Activated T-helper 2 cell treated with anti-CD3 and anti-CD28 coated beads, Interferon-gamma antibody, Interleukin-2, Interleukin-4, amounts not matched to agents 10 μg/mL and 5 μg/mL and 100 μg/mL, durations not matched to agents 14 hours and 24 hours and 36 hours (primary cell): Measurements from ENCODE around the gene PGF. TPM values are rescaled to one million over a fixed set of nuclear protein-coding genes. Genes with fewer than 3 reads are reported as not detected.

Experiments used
- DNase-seq: peaks from one replicate; pipeline ENCODE4 v3.0.0; 2021; ENCODE audit warnings: low spot score
- H3K27ac Mint-ChIP-seq: one replicate; pipeline ENCODE4 v1.8.0; 2021; ENCODE audit warnings: mixed read lengths
- H3K27me3 Mint-ChIP-seq: one replicate; pipeline ENCODE4 v1.8.0; 2021; ENCODE audit warnings: low read depth, mixed read lengths
- H3K36me3 Mint-ChIP-seq: one replicate; pipeline ENCODE4 v1.8.0; 2021; ENCODE audit warnings: low read depth, mixed read lengths
- H3K4me1 Mint-ChIP-seq: one replicate; pipeline ENCODE4 v1.8.0; 2021; ENCODE audit warnings: low read depth, mixed read lengths
- H3K4me3 Mint-ChIP-seq: one replicate; pipeline ENCODE4 v1.8.0; 2021; ENCODE audit warnings: low read depth, mild to moderate bottlenecking, moderate library complexity, mixed read lengths
- H3K9me3 Mint-ChIP-seq: one replicate; pipeline ENCODE4 v1.8.0; 2021; ENCODE audit warnings: mixed read lengths
- intact Hi-C: fragments of 100-400 bp; cut with micrococcal nuclease; formaldehyde crosslinking; loops from one replicate; pipeline ENCODE4 v1.15.1; 2023
- total RNA-seq: library from RNA; stranded (reverse); gene quantifications from 2 replicates; pipeline ENCODE4 v1.2.3, GENCODE V29; 2022

PGF gene
- total RNA-seq, 1 donor from 2014 or later, result 0.39 TPM

DNA sequence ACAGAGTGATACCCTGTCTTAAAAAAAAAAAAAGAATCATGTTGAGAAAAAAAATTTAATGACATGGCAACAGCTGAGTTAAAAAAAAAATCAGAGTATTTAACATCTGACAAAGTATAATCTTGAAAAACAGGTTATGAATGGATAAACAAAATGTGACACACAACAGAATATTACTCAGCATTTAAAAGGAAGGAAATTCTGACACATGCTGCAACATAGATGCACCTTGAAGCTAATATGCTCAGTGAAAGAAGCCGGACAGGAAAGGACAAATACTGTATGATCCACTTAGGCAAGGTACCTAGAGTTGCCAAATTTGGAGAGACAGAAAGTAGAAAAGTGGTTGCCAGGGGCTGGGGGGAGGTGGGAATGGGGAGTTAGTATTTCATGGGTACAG, 27.9 kb upstream of the PGF start:
- Mint-ChIP-seq H3K4me3 (no peak overlapping the region), H3K36me3 (no peaks in the 10 kb centered on the region), H3K27ac (no peak overlapping the region), H3K9me3 (no peaks in the 10 kb centered on the region), H3K4me1 (no peaks in the 10 kb centered on the region), H3K27me3 (no peaks in the 10 kb centered on the region)
- DNase-seq, result no peak
- intact Hi-C loops, result no loop called here

DNA sequence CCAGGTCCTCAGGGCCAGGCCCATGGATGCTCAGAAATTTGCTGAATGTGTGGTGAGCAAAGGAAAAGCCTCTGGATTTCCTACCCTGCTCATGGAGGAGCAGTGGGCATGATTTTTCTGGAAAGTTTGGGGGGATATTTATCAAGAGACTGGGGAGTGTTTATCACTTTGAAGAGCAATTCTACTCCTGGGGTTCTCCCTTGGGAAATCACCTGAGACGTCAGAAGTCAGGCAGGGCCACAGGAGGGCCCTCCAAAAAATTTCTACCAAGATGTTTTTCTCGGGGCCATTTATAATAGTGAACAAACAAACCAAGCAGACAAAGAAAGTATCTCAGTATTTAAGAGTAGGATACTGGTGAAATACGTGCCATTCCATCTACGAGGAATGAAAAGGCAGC, 27.3 kb upstream of the PGF start:
- no peaks in the 10 kb centered on the region for H3K4me1 Mint-ChIP-seq
- intact Hi-C loops, result no loop called here
- H3K4me3 Mint-ChIP-seq, result no peak overlapping the region
- no peaks in the 10 kb centered on the region for H3K27me3 Mint-ChIP-seq
- no peak for DNase-seq
- H3K36me3 Mint-ChIP-seq, result no peaks in the 10 kb centered on the region
- no peaks in the 10 kb centered on the region for H3K9me3 Mint-ChIP-seq
- no peak overlapping the region for H3K27ac Mint-ChIP-seq

DNA sequence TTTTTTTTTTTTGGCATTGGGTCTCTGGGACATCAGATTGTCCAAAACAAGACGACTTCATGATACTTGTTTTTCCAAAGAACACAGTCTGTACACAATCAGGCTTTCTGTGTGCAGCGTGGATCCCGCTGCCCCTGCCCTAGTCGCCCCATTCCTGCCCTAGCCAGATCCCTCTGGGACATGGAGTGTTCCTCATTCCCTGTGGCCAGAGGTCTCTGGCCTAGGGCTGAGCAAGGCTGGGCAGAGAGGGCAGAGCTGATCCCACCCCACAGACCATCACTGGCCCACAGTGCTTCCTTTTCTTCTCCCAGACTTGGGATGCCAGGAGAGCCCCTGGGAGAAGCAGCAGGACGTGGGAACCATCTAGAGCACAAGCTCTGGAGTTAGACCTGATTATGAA, 26.4 kb upstream of the PGF start:
- intact Hi-C loops, result no loop called here
- H3K27me3 Mint-ChIP-seq, result no peaks in the 10 kb centered on the region
- H3K4me1 Mint-ChIP-seq, result no peaks in the 10 kb centered on the region
- no peaks in the 10 kb centered on the region for H3K36me3 Mint-ChIP-seq
- no peak for DNase-seq
- no peak overlapping the region for H3K27ac Mint-ChIP-seq
- no peaks in the 10 kb centered on the region for H3K9me3 Mint-ChIP-seq
- H3K4me3 Mint-ChIP-seq, result no peak overlapping the region

DNA sequence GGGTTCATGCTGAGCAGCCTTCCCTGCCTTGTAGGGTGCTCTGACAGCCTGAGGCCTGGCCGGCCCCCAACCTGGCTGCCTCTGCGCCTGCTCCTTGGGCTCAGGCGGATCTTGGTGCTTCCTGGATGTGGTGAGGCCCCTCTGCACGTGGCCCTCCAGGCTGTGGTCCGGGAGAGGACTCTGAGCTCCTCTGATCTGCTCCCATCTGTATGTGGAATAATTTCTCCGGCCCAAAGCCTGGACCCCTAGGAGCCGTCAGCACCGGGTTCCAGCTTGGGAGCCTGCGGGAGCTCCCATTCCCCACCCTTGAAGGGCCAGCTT, 26.0 kb upstream of the PGF start:
- no peaks in the 10 kb centered on the region for H3K27me3 Mint-ChIP-seq
- H3K9me3 Mint-ChIP-seq, result no peaks in the 10 kb centered on the region
- H3K36me3 Mint-ChIP-seq, result no peaks in the 10 kb centered on the region
- intact Hi-C loops, result no loop called here
- no peak overlapping the region for H3K27ac Mint-ChIP-seq
- H3K4me1 Mint-ChIP-seq, result no peaks in the 10 kb centered on the region
- DNase-seq, result no peak
- no peak overlapping the region for H3K4me3 Mint-ChIP-seq

DNA sequence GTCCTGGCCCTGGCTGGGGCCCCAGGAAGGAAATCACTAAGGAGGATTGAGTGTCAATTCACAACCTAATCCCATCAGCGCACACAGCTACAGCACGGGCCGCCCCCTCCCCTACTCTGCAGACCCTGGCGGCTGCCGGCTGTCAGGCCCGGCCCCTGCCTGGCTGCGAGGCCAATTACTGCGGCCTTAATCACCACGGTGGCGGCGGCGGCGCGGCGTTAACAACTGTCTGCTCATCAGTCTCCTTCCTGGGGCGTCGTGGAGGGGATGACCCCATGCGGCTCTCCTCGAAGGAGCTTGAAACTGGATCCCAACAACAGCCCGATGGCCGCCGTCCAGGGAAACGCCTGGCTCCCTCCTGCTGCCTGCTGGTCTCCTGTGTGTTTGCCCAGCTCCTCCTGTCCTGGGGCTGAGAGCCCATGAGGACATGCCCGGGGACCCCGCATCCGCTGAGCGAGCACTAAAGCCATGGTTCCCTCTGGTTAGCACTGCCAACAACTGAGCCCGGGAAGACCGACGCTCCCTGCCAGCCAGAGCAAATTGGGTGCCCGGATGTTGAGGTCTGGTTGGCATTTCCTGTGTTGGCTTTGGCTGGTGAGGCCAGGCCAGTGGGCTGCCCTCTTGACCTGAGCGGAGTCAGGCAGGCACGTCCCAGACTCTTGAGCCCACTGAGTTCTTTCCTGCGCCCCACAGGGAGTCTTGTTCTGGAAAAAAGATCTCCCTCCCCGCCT, 25.5 kb upstream of the PGF start:
- intact Hi-C loops, result no loop called here
- H3K4me3 Mint-ChIP-seq, result no peak overlapping the region
- H3K27me3 Mint-ChIP-seq, result no peaks in the 10 kb centered on the region
- H3K27ac Mint-ChIP-seq, result no peak overlapping the region
- H3K4me1 Mint-ChIP-seq, result no peaks in the 10 kb centered on the region
- no peak for DNase-seq
- H3K9me3 Mint-ChIP-seq, result no peaks in the 10 kb centered on the region
- H3K36me3 Mint-ChIP-seq, result no peaks in the 10 kb centered on the region

DNA sequence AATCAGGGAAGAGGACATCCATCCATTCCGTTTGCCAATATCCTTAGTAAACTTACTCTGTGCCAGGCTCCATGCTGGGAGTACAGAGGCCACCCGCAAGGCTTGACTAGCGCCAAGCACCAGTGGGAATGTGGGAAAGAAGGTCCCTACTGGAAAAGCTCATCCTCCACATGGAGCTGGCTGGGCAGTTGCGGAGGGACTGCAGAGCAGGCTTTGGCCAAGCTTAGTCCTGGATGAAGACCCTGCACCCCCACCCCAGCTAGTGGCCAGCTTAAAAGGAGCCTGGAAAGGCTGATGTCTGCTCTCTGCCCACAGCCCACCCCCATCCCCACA, 25.0 kb upstream of the PGF start:
- Mint-ChIP-seq H3K4me1 (no peaks in the 10 kb centered on the region), H3K27ac (no peak overlapping the region), H3K9me3 (no peaks in the 10 kb centered on the region), H3K27me3 (no peaks in the 10 kb centered on the region), H3K4me3 (no peak overlapping the region), H3K36me3 (no peaks in the 10 kb centered on the region)
- intact Hi-C loops, result no loop called here
- DNase-seq, result no peak

DNA sequence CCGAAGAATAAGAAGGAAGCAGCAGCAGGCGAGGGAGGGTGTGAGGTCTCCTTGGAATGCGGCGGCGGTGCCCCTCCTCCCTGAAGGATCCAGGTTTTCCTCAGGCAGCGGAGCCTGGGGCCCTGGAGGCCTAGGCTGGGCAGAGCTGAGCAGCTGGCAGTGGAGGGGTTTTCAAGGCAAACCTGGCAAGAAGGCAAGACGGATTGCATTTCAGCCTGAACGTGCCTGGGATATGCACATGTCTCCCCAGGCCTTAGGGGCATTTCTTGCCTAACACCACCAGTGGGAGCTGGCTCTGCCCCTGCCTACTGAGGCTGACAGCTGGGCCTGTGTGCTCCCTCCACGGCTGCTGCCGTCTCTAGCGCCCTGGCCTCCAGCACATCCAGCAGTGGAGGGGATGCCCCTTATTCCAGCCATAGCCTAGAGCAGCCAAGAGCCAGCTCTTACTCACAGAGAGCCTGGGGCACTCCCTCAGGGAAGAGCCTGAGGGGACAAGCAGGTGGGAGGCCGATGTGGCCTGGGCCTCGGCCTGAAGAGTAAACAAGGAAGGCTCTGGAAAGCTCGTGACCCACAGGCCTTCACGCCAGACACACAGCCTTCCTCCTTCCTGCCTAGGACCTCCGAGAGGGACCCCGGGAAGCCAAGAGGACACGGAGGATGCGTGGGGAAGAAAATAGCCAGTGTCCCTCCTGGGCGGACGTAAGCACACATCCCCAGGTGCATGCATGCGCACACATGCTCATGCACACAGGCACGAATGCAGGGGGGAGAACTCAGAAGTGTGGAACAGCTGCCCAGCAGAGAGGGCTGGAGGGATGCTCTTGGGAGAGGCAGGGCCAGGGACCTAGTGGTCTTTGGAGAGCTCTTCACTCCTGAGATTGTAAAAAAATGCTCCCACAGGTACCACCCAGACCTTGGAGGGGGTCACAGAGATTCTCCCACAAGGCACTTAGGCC, 24.3 kb upstream of the PGF start:
- no peak overlapping the region for H3K27ac Mint-ChIP-seq
- intact Hi-C loops, result no loop called here
- no peaks in the 10 kb centered on the region for H3K27me3 Mint-ChIP-seq

DNA sequence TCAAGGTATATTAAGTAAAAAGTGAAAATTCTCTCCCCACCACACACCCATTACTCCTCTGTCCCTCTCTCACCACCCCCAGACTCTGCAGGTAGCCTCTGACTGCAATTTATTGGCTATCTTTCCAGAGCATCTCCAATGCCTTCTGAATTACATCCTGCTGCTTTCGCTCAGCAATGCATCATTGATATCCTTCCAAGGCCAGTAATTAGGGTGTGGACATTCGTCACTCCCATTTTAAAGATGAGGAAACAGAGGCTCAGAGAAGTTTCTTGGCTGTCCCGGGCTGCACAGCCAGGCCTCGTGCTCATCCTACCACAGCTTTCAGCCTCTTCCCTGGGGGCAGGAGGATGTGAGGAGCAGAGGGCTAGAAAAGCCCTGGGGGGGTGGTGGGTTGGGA, 23.6 kb upstream of the PGF start:
- no peaks in the 10 kb centered on the region for H3K27me3 Mint-ChIP-seq
- no peaks in the 10 kb centered on the region for H3K9me3 Mint-ChIP-seq
- H3K4me1 Mint-ChIP-seq, result no peaks in the 10 kb centered on the region
- intact Hi-C loops, result no loop called here
- no peak overlapping the region for H3K4me3 Mint-ChIP-seq
- no peak overlapping the region for H3K27ac Mint-ChIP-seq
- no peaks in the 10 kb centered on the region for H3K36me3 Mint-ChIP-seq
- no peak for DNase-seq

More for the DNA sequence above, 24.3 kb upstream of the PGF start:
- no peak overlapping the region for H3K4me3 Mint-ChIP-seq
- no peaks in the 10 kb centered on the region for H3K4me1 Mint-ChIP-seq
- no peak for DNase-seq
- no peaks in the 10 kb centered on the region for H3K9me3 Mint-ChIP-seq
- no peaks in the 10 kb centered on the region for H3K36me3 Mint-ChIP-seq

DNA sequence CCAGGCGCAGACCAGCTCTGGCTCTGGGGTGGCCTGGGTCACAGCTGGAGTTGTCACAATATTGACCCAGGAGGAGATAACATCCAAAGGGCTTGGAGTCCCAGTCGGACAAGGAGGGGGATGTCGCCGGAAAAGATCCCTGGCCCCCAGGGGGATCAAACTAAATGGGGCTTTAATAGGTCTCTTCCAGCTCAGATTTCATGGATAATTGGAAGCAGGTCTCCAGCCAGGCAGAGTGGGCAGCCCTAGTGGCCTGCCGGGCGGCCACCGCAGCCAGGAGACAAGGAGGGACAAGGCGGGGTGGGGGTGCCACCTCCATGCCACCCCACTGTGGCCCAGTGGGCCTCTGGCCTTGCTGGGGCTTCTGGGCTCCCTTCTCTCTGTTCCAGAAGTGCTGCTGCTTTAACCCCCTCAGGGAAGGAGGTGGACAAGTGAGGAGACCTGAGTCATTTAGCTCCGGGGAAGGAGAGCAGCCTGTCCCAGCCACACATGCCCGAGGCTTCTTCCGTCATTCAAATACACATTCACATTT, 23.1 kb upstream of the PGF start:
- Mint-ChIP-seq H3K4me3 (no peak overlapping the region), H3K27ac (no peak overlapping the region), H3K9me3 (no peaks in the 10 kb centered on the region), H3K36me3 (no peaks in the 10 kb centered on the region), H3K4me1 (no peaks in the 10 kb centered on the region), H3K27me3 (no peaks in the 10 kb centered on the region)
- intact Hi-C loops, result no loop called here
- DNase-seq, result no peak

DNA sequence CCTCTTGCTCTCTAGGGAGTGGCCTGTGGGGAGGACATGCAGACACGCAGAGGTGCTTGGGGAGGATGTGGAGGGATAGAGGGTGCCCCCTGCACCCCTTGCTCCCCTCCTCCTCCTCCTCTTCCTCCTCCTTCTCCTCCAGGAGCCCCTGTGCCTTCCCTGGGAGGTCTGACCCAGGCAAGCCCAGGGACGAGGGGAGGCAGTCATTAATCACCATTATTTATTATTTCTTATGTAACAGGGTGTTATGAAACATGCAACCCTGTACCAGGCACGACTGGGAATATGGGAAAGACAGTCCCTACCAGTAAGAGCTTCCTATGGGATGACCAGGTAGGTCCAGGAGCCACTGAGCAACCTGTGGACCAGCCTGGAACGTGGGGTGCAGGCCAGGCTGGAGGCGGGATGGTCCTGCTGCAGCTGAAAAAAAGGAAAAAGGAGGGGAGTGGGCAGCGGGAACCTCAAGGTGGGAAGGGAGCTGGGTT, 22.5 kb upstream of the PGF start:
- Mint-ChIP-seq H3K27me3 (no peaks in the 10 kb centered on the region), H3K4me1 (no peaks in the 10 kb centered on the region), H3K9me3 (no peaks in the 10 kb centered on the region), H3K27ac (no peak overlapping the region), H3K36me3 (no peaks in the 10 kb centered on the region), H3K4me3 (no peak overlapping the region)
- intact Hi-C loops, result no loop called here
- no peak for DNase-seq

DNA sequence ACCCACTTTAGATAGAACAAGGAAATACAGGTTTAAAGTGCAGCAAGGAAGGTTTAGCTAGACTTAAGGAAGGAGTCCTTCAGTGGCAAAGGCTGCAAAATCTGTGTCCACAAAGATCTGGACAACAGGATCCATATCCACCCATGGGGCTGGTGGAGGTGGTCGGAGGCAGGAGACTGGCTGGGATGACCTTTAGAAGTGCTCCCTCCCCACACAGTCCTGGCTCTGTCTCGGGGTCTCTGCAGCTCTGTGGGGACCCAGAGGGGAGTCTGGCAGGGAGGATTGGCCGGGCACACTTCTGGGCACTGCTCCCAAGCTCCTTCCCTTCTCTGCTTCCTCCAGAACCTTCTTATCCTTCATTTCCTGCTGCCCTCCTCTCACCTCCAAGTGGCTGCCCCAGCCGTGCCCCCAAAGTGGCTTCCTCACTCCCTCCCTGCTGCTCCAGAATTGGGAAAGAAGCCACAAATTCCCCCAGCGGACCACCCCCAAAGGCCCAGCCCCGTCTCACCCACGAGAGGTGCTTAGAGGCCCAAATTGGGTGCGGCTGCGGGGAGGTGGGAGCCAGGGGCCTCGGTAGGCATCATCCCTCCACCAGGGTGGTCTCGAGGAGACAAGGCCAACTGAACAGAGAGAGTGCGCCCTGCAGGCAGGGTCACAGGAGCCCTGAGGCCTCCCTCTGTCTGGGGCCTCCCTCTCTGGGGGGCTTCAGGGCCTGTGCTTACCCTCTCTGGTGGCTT, 21.9 kb upstream of the PGF start:
- Mint-ChIP-seq H3K4me1 (no peaks in the 10 kb centered on the region), H3K4me3 (no peak overlapping the region), H3K9me3 (no peaks in the 10 kb centered on the region), H3K36me3 (no peaks in the 10 kb centered on the region), H3K27ac (no peak overlapping the region), H3K27me3 (no peaks in the 10 kb centered on the region)
- DNase-seq, result no peak
- intact Hi-C loops, result no loop called here

DNA sequence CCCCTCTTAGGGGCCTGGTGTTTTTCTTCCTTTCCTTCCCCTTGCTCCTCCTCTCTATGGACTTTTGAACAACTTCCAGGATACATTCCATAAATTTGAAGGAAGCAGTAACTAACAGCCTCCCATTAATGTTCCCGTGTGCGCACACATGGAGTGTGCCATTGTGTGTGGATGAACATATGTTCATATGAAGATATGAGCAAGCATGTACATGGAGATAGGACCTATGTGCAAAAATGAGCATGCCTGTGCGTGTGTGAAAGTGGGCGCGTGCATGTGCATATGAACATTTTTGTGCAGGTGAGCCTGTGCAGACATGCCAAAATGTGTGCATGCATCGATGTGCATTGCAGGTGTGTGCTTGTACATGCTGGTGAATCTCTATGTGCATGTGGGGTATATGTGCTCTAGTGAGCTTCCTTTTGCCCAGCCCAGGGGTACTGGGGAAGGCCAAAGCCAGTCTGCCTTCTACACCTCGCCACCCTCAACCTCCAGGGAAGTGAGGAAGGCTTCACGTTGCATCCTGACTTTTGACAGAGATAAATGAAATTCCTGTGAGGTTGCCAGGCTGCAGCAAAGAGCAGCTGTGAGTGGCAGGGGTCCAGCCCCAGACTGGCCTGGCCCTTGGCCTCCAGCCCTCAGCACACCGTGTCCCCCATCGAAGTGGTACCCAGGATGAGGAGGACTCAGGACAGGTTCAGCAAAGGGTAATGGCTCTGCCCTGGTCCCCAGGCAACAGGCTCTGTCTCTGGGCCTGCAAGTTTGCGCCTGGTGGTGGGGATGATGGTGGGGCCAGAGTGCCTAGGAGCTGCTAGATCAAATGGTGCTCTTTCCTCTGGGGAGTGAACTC, 21.1 kb upstream of the PGF start:
- intact Hi-C loops, result no loop called here
- no peak overlapping the region for H3K4me3 Mint-ChIP-seq
- H3K36me3 Mint-ChIP-seq, result no peaks in the 10 kb centered on the region
- DNase-seq, result no peak
- H3K27me3 Mint-ChIP-seq, result no peaks in the 10 kb centered on the region
- H3K27ac Mint-ChIP-seq, result no peak overlapping the region
- H3K4me1 Mint-ChIP-seq, result no peaks in the 10 kb centered on the region
- no peaks in the 10 kb centered on the region for H3K9me3 Mint-ChIP-seq
